SHP77 treated with DMSO at 0.1 percent for 48 hours (cell line): ENCODE measurements around the gene TNFRSF21.
"Not testable (repeated sequence)": the region's sequence is repeated elsewhere in the genome, so short reads cannot be mapped to it uniquely, and the experiment has no call there.

ENCODE experiments used
- DNase-seq: peaks from one replicate; lab custom pipeline; 2025; lab: John Stamatoyannopoulos, UW

TNFRSF21 gene

DNA sequence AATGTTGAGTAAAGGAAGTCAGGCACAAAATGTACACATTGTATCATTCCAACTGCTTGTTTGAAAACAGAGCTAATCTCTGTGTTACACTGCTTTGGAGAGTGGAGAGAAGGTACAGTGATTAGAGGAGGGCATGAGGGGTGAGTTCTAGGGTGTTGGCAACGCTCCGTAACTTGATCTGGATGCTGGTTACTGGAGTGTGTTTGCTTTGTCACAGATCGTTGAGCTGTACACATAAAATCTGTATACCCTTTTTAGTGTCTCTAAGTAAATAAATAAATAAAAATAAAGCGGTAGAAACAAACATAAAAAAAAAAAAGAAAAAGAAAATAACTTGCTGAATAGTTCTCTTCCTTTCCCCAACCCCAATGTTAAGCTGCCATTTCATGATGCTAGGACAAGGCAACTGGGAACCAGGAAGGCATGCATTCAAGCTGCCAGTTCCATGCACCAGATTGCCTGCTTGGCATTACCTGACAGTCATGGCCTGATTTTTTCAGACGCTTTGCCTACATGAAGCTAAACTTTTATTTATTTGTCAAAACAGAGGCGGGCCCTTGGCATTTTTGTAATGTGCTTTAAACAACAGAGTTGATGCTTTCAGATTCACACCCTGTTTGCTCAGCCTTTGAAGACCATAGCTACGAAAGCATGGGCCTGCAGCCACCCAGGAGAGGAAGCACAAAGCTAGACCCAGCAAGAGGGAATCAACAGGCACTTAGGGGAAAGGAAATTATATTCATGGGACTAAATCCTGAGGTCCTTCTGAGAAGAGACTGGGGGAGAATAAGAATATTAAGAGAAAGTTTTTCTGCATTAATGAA, 21.2 kb downstream of the TNFRSF21 start:
- no peak for DNase-seq

DNA sequence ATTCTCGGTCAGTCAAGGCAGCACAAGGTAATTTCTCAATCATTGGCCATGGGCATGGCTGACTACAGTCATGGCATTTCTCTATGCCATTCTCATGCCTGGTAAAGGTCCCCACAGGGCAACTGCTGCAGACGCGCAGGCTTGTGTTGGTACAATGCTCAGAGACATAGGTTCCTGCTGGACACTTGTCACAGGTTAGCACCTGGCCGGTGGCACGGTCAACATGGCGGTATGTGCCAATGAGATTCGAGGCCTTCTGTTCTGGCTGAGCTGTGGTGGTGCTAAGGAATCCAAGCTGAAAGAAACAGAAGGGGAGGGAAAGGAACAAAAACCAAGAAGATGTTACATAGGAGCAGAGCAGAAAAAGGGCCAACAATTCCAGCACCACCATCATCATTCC, 23.4 kb downstream of the TNFRSF21 start:
- no peak for DNase-seq

GRCh38 chr6:47283993-47284392, 25.7 kb downstream of the TNFRSF21 start:
- no peak for DNase-seq

DNA sequence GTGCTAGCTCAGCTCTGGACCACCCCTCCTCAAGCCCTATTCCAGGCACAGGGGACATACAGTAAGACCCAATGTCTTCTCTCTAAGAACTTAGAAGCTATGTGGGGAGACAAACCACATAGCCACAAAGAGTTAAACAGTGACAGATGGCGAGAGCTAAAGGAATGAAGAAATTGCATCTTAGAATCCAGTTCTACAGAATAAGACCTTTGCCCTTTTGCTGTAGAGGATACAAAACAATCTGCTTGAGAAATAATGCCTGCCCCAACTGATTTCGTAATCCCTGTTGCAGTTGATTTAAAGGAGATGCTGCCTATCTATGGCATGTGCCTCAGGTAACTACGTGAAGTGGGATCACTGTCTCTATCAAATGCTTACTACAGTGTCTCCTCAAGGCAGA, 31.2 kb downstream of the TNFRSF21 start:
- no peak for DNase-seq

DNA sequence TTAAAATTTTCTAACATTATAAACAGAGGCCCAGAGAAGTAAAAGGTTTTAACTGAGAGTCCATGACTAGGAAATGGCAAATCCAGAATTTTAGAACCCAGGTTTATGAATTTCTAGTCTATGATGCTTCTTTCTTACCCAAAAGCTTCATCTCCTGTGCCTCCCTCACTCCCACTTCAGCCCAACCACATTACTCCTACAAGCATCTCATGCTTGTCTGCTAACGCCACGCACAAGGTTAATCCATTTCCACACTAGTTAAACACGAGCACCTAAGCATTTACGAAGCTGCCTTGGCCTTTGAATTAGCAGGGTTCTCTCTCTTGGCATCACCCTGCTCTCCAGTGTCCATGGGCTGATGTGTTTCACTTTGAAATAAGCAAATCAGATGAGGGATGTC, 32.0 kb downstream of the TNFRSF21 start:
- no peak for DNase-seq

- no peak for DNase-seq
Observed at GRCh38 chr6:47276377-47276776, 33.3 kb downstream of the TNFRSF21 start.

- no peak for DNase-seq
Observed at GRCh38 chr6:47275640-47276039, 34.1 kb downstream of the TNFRSF21 start.

DNA sequence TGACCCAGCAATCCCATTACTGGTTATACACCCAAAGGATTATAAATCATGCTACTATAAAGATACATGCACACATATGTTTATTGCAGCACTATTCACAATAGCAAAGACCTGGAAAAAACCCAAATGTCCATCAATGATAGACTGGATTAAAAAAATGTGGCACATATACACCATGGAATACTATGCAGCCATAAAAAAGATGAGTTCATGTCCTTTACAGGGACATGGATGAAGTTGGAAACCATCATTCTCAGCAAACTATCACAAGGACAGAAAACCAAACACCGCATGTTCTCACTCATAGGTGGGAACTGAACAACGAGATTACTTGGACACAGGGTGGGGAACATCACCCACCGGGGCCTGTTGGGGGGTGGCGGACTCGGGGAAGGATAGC, 34.6 kb downstream of the TNFRSF21 start:
- not testable (repeated sequence) for DNase-seq

DNA sequence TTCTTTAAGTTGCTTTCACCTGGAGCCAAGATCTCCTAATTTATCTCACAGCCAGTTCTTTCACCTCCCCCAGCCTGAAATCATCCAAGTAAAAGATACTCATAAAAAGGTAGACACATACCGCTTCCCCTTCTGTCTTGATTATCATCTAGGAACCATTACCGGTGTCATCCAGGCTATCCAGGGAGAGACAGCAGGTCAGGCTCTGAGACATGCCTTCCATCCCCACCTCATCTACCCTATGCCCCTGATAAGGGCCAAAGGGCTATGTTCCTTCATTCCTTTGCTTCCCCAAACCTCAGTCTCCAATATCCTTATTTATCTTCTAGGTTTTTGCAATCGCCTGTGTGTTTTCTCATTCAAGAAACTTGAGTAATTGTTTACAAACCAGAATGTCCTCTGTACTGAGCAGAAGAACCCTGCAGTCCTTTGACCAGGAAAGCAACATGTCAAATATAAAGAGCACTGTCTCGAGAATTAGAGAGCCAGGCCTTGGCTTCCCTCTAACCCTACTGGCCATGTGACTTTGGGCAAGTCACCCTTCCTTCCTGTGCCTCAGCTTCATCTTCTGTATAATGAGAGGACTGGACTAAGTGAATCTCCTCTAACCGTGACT, 41.0 kb downstream of the TNFRSF21 start:
- no peak for DNase-seq

DNA sequence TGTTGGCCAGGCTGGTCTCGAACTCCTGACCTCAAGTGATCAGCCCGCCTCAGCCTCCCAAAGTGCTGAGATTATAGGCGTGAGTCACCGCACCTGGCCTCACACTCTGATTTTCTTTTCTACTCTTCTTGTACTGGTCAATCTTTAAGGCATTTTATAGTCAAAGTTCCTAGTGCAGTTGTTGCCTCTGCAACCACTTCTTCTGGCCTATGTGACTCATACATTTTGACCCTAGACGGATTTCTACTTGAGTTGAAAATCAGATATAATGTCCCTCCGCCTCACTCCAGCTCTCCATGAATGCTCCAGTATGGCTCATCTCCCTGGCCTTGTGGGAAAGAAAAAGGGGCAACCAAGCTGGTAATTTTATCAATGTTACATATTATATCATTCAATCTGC, 42.4 kb downstream of the TNFRSF21 start:
- no peak for DNase-seq

DNA sequence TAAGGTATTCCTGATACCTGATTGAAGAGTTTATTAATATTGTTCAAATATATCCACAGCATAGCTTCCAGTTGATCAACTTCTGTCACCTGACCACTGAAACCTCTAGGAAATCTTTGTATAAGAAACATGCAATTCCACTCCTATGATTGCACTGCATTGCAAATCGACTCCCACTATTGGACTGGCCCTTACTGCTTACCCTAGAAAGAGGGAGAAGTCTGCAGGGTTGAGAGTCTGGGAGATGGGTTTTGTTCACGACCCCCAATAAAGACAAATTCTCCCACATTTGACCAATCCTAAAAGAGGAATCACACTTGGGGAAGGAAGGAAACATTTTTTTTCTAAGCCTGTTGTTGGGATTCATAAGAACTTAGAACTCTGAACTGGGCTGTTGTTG, 43.7 kb downstream of the TNFRSF21 start:
- DNase-seq, result no peak

DNA sequence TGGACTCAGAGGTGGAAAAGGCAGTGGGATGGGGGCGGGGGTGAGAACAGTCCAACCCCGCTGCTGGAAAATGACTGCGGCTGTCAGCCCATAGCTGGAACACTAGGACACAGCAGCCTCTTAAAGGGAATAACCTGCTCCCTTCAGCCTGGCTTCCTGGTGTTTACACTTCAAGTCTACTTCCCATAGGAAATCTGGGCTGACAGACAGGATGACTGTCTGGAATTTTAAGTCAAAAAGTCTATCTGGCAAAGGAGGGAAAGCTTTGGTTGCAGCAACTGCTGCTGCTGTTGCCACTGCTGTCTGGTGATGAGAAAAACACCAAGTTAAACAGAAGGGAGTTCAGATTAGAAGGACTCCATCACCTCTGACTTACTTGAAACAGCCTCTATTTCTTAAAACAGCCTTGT, 44.9 kb downstream of the TNFRSF21 start:
- no peak for DNase-seq

DNA sequence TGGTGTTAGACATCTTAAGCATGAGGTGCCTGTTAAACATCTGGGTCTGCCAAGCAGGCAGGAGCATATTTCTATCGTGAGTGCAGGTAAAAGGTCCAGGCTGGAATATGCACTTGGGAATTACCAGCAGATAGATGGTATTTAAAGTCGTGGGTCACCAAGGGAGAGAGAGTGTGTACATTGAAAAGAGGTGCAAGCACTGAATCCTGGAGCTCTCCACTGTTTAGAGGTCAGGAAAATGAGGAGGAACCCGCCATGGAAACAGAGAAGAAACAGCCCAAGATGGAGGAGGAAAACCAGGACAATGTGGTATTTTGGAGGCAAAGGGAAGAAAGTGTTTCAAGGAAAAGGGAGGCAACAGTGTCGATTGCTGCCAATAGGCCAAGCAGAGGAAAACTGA, 46.4 kb downstream of the TNFRSF21 start:
- no peak for DNase-seq

DNA sequence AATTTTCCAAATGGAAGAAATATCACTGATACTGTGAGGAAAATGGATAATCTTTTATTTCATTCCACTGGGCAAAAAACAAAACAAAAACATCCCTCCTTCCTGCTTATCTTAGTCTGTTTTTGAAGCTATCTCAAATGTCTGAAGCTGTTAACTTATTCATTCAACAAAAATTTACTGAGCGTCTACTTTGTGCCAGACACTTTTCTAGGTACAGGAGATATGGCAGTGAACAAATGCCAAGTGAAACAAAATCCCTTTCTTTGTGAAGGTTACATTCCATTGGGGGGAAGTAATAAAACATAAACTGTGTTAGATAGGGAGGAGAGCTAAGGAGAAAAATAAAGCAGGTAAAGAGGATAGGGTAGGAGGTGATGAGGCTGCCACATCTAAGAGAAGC, 47.5 kb downstream of the TNFRSF21 start:
- no peak for DNase-seq

- no peak for DNase-seq
Observed at GRCh38 chr6:47261191-47261590, 48.5 kb downstream of the TNFRSF21 start.

GRCh38 chr6:47260021-47260420, 49.7 kb downstream of the TNFRSF21 start:
- no peak for DNase-seq

GRCh38 chr6:47258724-47259347, 50.9 kb downstream of the TNFRSF21 start:
- no peak for DNase-seq

DNA sequence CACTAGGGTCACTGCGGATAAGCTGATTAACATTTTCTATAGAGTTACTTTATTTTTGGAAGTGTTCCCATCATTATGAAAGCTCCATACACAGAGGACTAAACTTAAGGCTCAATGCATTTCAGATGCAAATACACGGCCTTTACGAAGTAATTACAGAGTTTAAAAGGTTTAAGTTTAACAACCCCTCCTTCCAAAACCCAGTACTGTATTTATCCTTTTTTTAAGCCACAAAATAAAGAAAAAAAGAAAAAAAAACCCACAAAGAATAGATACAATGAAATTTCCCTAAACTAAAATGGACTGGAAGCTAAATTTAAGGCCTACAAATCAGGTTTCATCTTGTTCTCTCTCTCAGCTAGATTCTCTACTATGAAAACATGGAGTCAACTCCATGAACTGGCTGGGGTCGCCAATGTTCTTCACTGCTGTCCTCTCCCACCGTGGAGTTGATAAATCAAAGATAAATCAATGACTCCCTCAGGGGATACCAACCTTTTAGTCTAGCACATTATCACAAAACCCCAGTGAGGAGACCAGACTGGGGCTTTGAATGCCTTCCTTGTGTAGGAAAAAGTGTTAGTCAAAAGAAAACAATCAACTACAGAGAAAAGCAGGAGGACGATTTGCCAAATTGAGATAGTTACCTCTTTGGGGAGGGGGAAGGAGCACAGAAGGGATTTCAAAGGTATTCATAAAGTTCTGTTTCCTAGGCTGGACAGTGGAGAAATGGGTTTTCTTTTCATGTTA, 52.5 kb downstream of the TNFRSF21 start:
- no peak for DNase-seq

DNA sequence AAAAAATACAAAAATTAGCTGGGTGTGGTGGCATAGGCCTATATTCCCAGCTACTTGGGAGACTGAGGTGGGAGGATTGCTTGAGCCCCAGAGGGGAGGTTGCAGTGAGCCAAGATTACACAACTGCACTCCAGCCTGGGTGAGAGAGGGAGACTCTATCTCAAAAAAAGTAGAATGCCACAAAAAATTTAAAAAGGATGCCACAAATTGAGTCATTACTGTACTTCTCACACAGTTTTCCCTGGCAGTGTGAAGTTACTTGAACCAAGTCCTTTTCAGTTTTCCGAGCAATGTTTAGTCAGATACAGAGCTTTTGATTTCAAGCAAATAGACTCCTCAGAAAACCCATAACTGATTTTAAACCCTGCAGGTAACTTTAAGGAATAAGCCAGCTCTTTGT, 53.3 kb downstream of the TNFRSF21 start:
- DNase-seq, result no peak

DNA sequence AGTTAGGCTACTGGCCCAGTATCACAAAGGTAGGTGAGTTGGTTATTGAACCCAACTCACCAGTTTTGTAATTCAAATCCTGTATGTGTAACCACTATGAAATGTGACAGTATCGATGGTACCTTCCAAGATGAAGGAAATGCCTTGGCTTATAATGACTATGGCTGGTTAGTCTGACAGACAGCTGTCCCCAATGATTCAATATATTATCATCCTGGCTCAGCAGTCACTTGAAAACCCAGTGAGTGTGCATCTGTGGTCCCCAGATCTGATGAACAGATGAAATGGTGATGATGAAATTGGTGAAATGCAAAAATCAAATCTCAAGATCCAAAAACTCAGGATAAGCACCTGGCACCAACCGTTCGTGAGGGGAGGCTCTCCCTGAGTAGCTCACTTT, 54.8 kb downstream of the TNFRSF21 start:
- no peak for DNase-seq

GRCh38 chr6:47254051-47254450, 55.7 kb downstream of the TNFRSF21 start:
- DNase-seq, result no peak

- DNase-seq, result no peak
Observed at GRCh38 chr6:47253136-47253535, 56.6 kb downstream of the TNFRSF21 start.

DNA sequence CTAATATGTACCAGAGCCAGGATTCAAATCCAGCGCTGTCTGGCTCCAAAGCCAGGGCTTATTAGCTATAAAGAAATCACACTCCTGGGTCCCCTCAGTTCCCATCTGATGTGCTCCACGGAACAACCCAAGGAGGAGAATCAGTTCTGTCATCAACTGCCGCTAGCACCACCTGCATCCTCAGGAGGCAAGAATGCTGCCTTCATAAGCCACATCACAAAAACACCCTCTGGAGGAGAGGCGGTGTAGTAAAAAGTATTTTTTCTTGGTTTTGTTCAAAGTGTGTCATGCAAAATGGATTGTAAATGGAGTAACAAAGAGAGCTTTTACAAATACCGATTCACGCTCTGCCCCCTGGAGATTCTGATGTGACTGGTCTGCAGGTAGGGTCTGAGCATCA, 57.1 kb downstream of the TNFRSF21 start:
- DNase-seq, result no peak
